Fibroblast of skin of right quadriceps (primary cell): ENCODE measurements around the gene LCAT.
"Not testable (repeated sequence)": the region's sequence is repeated elsewhere in the genome, so short reads cannot be mapped to it uniquely, and the experiment has no call there.

Experiments used
- DNase-seq: peaks from one replicate; pipeline ENCODE4 v3.0.0-alpha.2; 2013

Gene LCAT

GRCh38 chr16:67946966-67947558, 3.1 kb upstream of the LCAT start:
- no peak for DNase-seq

- DNase-seq: no peak
Observed at GRCh38 chr16:67946128-67946569, 2.2 kb upstream of the LCAT start.

DNA sequence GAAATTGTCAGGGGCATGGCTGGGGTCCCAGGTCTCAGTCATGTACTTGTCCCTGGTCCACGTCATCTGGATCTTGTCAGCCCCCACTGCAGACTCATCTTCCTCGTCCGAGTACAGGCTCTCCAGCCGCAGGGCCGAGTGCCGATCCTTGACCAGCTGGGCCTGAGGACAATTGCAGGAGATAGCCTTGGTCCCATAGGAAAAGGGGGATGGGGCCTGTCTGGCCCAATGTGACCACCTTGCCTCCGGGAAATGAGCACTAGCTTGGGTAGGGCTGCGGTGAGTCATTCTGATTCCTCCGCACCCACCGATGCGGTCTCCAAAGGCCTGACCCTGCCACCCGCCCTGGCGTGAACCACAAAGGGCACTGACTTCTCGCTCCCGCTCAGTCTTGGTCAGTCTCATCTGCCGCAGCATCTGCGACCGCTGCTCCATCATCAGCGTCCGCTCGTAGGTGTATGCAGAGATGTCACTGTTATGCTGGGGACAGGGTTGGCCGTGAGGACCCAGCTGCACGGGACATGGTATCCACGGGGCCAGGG, 1.5 kb upstream of the LCAT start:
- no peak for DNase-seq

GRCh38 chr16:67944690-67945391, 921 bp upstream of the LCAT start:
- DNase-seq: no peak

GRCh38 chr16:67943256-67943618, 683 bp downstream of the LCAT start:
- no peak for DNase-seq

DNA sequence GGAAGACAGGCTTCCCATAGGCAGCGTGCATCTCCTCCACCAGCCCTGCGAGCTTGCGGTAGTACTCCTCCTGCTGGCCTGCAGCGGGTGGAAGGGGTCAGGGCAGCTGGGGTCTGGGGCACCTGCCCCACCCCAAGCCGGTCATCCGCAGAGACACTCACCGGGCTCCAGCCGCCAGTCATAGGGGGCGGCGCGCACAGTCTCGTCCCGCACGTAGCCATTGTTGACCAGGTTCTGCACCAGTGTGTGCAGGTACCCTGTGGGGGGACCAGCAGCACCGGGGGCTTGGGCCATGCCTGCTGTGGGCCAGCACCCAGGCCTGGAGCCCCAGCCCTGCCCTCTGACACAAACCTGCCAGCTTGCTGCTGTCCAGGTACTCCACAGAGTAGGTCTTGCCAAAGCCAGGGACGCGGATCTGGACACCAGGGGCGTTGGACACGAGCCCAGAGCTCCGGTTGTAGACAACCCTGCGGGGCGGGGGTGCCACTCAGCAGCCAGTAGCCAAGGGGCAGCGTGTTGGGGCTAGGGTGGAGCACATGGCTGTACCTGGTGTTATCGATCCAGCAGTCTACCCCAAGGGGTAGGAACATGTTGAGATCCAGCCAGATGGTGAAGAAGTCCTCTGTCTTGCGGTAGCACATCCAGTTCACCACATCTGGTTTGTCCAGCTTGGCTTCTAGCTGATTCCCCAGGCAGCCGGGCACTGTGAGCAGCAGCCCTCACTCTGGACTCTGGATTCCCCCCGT, 1.2 kb downstream of the LCAT start:
- no peak for DNase-seq

- peak; percentile 14 for DNase-seq
Observed at GRCh38 chr16:67942200-67942509, 1.8 kb downstream of the LCAT start.

DNA sequence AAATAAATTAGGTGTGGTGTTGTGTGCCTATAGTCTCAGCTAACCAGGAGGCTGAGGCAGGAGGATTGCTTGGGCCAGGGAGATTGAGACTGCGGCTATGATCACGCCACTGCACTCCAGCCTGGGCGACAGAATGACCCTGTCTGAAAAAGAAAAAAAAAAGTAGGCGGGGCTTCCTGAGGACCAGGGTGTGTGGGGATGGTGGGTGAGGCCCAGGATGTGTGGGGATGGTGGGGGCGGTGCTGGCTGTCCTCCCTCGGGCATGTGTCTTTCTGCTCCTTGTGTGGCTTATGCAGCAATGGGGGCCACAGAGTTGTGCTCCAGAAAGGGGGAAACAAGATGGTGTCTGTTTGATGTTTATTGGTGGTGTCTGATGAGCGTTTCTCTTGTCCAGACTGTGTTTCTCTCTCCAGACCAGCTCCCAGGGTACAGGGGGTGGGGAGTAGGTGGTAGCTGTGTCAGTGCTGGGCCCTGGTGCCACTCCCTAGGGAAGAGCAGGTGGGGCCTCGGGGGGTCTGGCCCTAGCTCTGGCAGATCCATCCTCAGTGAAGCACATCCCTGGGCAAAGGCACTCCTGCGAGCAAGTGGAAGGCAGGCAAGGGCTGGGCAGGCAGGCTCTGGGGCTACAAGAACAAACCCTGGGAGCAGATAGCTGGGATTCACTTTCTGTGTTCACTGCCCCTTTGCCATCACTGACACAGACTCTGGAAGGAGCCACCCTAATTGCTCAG, 2.3 kb downstream of the LCAT start:
- DNase-seq: no peak

DNA sequence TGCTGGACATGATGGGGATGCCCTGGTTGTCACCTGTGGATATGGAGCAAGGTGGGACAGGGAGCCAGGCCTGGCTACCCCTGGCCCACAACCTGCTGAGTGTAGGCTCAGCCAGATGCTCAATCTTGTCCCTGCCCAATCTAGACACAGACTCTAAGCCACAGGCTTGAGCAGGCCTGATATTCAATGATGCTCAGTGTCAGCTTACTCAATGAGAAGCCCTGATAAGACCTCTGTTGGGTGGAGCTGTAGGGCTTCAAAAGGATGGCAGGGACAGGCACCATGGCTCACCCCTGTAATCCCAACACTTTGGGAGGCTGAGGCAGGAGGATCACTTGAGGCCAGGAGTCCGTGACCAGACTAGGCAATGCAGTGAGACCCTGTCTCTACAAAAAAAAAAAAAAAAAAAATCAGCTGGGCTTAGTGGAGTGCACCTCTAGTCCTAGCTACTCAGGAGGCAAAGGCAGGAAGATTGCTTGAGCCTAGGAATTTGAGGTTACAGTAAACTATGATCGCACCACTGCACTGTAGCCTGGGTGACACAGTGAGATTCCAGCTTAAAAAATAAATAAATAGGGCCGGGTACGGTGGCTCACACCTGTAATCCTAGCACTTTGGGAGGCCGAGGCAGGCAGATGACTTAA, 3.4 kb downstream of the LCAT start:
- DNase-seq: no peak

DNA sequence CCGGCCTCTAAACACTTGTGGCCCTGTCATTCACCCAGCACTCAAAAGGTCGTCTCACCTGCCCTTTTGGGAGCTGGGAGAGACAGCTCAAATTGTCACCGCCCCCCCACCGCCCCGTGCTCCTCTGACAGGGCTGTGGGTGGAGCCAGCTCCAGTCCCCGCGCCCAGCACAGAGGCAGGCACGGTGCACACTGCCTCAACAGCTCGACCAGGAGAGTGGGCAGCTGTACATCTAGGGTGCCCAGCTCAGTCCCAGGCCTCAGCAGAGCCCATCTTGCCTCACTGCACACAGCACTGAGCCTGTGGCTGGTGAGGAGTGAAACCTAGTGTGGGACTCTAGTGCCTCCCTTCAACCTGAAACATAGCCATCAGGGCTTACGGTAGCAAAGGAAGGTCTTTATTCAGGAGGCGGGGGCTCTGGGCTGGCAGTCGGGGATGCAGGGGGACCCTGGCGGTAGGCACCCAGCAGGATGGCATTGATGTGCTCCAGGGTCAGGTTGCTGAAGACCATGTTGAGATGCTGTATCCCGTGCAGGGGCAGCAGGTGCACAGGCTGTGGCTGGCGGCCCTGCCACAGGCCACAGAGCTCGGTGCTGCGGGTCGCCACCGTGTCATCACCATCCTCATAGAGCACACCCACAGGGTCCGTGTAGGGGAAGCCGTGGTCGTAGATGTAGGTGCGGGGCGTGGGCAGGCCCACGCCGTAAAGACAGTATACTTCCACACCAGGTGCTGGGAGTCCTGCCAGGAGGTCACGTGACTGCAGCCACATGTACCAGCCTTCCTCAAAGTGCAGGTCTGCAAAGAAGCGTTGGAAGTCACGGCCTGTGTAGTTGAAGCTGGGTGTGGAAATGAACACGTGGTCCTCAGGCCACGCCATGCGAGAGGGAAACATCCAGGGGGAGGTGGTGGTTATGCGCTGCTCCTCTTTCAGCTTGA, 4.1 kb downstream of the LCAT start:
- DNase-seq: no peak

GRCh38 chr16:67937713-67938112, 6.2 kb downstream of the LCAT start:
- DNase-seq: not testable (repeated sequence)

- no peak for DNase-seq
Observed at GRCh38 chr16:67936880-67937605, 6.9 kb downstream of the LCAT start.

GRCh38 chr16:67936124-67936879, 7.6 kb downstream of the LCAT start, which contains the start of gene PSMB10:
TSS of gene PSMB10 (minus strand) at chr16:67936850. CDS start at chr16:67936749, 101 bp downstream.
- DNase-seq: peak; percentile 53

GRCh38 chr16:67935402-67936123, 8.4 kb downstream of the LCAT start:
- peak; percentile 89 for DNase-seq

GRCh38 chr16:67935101-67935401, 8.9 kb downstream of the LCAT start:
- DNase-seq: no peak

DNA sequence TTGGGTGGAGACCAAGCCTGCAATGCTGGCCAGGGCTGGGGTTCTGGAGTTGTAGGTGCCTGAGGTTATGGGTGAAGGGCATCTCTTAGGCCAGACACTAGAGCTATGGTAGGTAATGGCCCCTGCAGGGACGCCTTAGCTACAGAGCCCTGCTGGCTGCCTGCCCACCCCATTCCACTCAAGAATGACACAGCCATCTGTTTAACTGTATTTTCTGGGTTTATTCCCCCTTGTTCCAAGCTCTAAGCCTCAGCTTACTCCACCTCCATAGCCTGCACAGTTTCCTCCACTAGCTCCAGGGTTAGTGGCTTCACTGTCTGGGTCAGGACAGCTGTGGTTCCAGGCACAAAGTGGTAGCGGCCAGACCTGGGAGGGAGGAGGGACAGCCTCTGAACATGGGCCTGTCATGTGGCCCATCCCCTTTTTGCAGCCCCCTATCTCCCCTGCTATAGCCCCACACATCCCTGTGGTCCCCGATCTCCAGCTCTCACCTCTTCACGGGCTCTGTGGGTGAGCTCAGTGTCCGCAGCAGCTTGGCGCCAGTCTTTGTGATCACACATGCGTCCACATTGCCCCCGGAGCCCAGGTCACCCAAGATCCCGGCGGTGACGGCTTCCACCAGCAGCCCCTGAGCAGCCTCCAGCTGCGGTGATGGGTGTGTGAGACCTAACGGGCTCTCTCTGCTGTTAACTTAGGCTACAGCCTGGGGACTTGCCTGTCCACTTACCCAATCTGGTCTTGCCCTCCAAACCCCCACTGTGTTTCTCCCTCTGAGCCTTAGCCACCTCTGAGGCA, 9.4 kb downstream of the LCAT start:
- no peak for DNase-seq

- DNase-seq: no peak
Observed at GRCh38 chr16:67933805-67934204, 10.1 kb downstream of the LCAT start.

DNA sequence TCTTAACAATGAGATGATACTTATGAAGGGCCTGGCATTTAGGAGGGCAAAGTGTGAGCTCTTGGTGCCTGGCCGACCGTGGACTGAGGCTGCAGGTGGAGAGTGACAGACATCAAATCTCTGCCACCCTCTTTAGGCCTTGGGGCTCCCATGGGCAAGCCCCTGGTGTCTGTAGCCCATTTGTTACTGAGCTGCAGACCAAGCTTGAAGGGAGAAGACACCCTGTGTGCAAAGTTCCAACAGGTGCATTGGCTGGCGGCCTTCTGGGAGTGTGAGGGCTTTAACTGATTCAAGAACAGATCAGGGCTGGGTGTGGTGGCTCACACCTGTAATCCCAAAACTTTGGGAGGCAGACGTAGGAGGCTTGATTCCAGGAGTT, 11.5 kb downstream of the LCAT start:
- no peak for DNase-seq
